Panc1 (cell line): ENCODE results near the gene LRRC39. TPM values are rescaled to one million over a fixed set of nuclear protein-coding genes. Genes with fewer than 3 reads are reported as not detected.

ENCODE experiments used
- ATAC-seq: fragments of 200-7000 bp; cut with Tn5 transposase; 2 replicates; pipeline ENCODE4 v1.9.1; 2020; ENCODE audit warnings: mild to moderate bottlenecking, moderate library complexity
- BruUV-seq: library from RNA; stranded (reverse); fragments of 400-500 nt; replicated peaks from 2 replicates; lab custom pipeline; 2021; lab: Mats Ljungman, UMichigan
- CTCF ChIA-PET: fragments of 300-600 bp; sonication (Branson Sonifier 250); formaldehyde crosslinking; loops from one replicate; lab custom pipeline; 2022; ENCODE audit warnings: antibody characterized with exemption; lab: Charles Lee
- POLR2A ChIA-PET: fragments of 300-600 bp; sonication (Branson Sonifier 250); formaldehyde crosslinking; loops from one replicate; lab custom pipeline; 2022; ENCODE audit warnings: antibody characterized with exemption; lab: Charles Lee
- DNase-seq: peaks from one replicate; pipeline ENCODE4 v3.0.0-alpha.2; 2010; ENCODE audit warnings: low read depth, low spot score
- H3K27ac ChIP-seq: 2 replicates; pipeline ENCODE4 v1.5.1; 2011; ENCODE audit warnings: mild to moderate bottlenecking, low read length, inconsistent platforms
- H3K27me3 ChIP-seq: fragments of 200-500 bp; sonication (Bioruptor generic); 2 replicates; pipeline ENCODE4 v1.6.0; 2014; ENCODE audit warnings: low read length, inconsistent platforms; ENCODE audit not compliant: control insufficient read depth, insufficient read depth
- H3K36me3 ChIP-seq: fragments of 200-500 bp; sonication (Bioruptor generic); 2 replicates; pipeline ENCODE4 v1.5.1; 2014; ENCODE audit warnings: inconsistent platforms, mild to moderate bottlenecking, low read length, moderate library complexity; ENCODE audit not compliant: control insufficient read depth, insufficient read depth
- H3K4me1 ChIP-seq: 2 replicates; pipeline ENCODE4 v1.5.1; 2011; ENCODE audit warnings: inconsistent platforms, mild to moderate bottlenecking, low read length, moderate library complexity; ENCODE audit not compliant: control insufficient read depth, insufficient read depth
- H3K4me3 ChIP-seq, 2 experiments: 2 replicates each; pipeline ENCODE4 v1.5.1; 2011 to 2012; ENCODE audit warnings: low read depth in 2 of 2, low read length in 2 of 2, mild to moderate bottlenecking in 2 of 2, inconsistent platforms in 1 of 2, moderate library complexity in 1 of 2
- H3K9me3 ChIP-seq: fragments of 200-500 bp; sonication (Bioruptor generic); 2 replicates; pipeline ENCODE4 v1.5.1; 2014; ENCODE audit warnings: low read depth, mild to moderate bottlenecking, inconsistent platforms, low read length, moderate library complexity; ENCODE audit not compliant: control insufficient read depth, insufficient read depth
- POLR2AphosphoS5 ChIP-seq: IDR thresholded peaks from 2 replicates; pipeline ENCODE4 v1.6.1; 2012; ENCODE audit warnings: mild to moderate bottlenecking, low read depth, low read length, moderate library complexity
- REST ChIP-seq, 2 experiments: IDR thresholded peaks; 2 replicates each; pipeline ENCODE4 v1.6.1; 2011 to 2012; ENCODE audit warnings: low read depth in 2 of 2, control low read depth in 1 of 2, low read length in 1 of 2, mild to moderate bottlenecking in 1 of 2, moderate library complexity in 1 of 2; ENCODE audit not compliant: insufficient read depth in 1 of 2
- SIN3A ChIP-seq: IDR thresholded peaks from 2 replicates; pipeline ENCODE4 v1.6.1; 2012; ENCODE audit warnings: low read depth, mild to moderate bottlenecking, low read length, moderate library complexity, borderline replicate concordance; ENCODE audit not compliant: insufficient read depth
- TCF7L2 ChIP-seq: IDR thresholded peaks from 2 replicates; pipeline ENCODE4 v1.6.1; 2011; ENCODE audit warnings: mild to moderate bottlenecking, low read depth, low read length, inconsistent platforms
- in situ Hi-C: cut with HindIII; loops from 2 replicates; pipeline ENCODE4 v1.10.0; 2016; ENCODE audit warnings: low sequenced_read_pairs, low pct_unique_long_range_greater_than_20kb
- intact Hi-C: fragments of 100-400 bp; cut with micrococcal nuclease; formaldehyde crosslinking; loops from one replicate; pipeline ENCODE4 v1.10.0; 2022; ENCODE audit not compliant: unreplicated experiment
- total RNA-seq: library from RNA; stranded (reverse); gene quantifications from one replicate; pipeline ENCODE4 v1.2.1, GENCODE V29; 2021; ENCODE audit not compliant: unreplicated experiment
- TF ChIP-seq, protein P1 (sequence below): fragments of 450-650 bp; IDR thresholded peaks from 2 replicates; pipeline ENCODE4 v1.5.1; 2017; ENCODE audit warnings: mild to moderate bottlenecking

Gene LRRC39
- total RNA-seq, 1 experiment from 2014 or later: 0.26 TPM

DNA sequence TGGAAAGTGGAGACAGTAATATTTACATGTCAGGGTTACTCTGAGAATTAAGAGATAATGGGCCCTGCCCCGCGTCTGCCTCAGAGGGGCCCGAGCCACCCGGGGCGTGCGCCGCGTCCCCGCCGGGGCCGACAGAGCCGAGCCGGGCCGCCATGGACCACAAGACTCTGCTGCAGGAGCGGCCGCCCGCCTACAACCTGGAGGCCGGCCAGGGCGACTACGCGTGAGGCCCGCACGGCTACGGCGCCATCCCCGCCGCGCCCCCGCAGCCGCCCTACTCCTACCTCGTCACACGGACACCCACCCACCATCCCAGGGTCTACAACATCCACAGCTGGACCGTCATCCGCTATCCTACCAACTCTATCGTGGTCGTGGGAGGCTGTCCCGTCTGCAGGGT lies 35.1 kb upstream of the LRRC39 start:
- in situ Hi-C loops (no loop called here), intact Hi-C loops (no loop called here)
- no peaks in the 10 kb centered on the region for H3K9me3 ChIP-seq
- H3K27ac ChIP-seq: no peak overlapping the region
- POLR2A ChIA-PET: no interaction called here
- H3K4me1 ChIP-seq: no peaks in the 10 kb centered on the region
- CTCF ChIA-PET: no interaction called here
- ATAC-seq (no peak), DNase-seq (no peak)
- TSS peak; percentile 54 for BruUV-seq
- TF ChIP-seq REST (IDR thresholded peaks at IDR 0.05; ENCODE audit: insufficient read depth in 1 of 2, low read depth in 2 of 2, low read length in 1 of 2) (no peak), TCF7L2 (no peak), SIN3A (no peak), POLR2AphosphoS5 (no peak)
- TF ChIP-seq, protein P1, sequence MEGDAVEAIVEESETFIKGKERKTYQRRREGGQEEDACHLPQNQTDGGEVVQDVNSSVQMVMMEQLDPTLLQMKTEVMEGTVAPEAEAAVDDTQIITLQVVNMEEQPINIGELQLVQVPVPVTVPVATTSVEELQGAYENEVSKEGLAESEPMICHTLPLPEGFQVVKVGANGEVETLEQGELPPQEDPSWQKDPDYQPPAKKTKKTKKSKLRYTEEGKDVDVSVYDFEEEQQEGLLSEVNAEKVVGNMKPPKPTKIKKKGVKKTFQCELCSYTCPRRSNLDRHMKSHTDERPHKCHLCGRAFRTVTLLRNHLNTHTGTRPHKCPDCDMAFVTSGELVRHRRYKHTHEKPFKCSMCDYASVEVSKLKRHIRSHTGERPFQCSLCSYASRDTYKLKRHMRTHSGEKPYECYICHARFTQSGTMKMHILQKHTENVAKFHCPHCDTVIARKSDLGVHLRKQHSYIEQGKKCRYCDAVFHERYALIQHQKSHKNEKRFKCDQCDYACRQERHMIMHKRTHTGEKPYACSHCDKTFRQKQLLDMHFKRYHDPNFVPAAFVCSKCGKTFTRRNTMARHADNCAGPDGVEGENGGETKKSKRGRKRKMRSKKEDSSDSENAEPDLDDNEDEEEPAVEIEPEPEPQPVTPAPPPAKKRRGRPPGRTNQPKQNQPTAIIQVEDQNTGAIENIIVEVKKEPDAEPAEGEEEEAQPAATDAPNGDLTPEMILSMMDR: no peak
- no peaks in the 10 kb centered on the region for H3K27me3 ChIP-seq
- no peaks in the 10 kb centered on the region; the same call in 1 of the 2 replicates for H3K36me3 ChIP-seq
- H3K4me3 ChIP-seq: no peak overlapping the region

- BruUV-seq: no TSS peak
Observed at GRCh38 chr1:100206301-100206700, 28.2 kb upstream of the LRRC39 start.

More at GRCh38 chr1:100206301-100206700, 28.2 kb upstream of the LRRC39 start:
- Histone ChIP-seq H3K36me3 (no peaks in the 10 kb centered on the region), H3K9me3 (no peaks in the 10 kb centered on the region), H3K4me3 (no peak overlapping the region), H3K27me3 (no peaks in the 10 kb centered on the region), H3K4me1 (no peaks in the 10 kb centered on the region), H3K27ac (no peak overlapping the region)
- no peak for ATAC-seq
- CTCF ChIA-PET: no interaction called here
- in situ Hi-C loops: no loop called here
- intact Hi-C loops: no loop called here
- POLR2A ChIA-PET: no interaction called here
- DNase-seq: no peak
- TF ChIP-seq SIN3A: no peak
- TF ChIP-seq, protein P1: no peak
- no peak for TF ChIP-seq REST (IDR thresholded peaks at IDR 0.05; ENCODE audit: insufficient read depth in 1 of 2, low read depth in 2 of 2, low read length in 1 of 2)
- no peak for TF ChIP-seq TCF7L2
- TF ChIP-seq POLR2AphosphoS5: no peak
